HG02763 (cell line): Measurements from ENCODE around the gene KRTAP16-1.
"Not testable (repeated sequence)": the region's sequence is repeated elsewhere in the genome, so short reads cannot be mapped to it uniquely, and the experiment has no call there.

Experiments used
- ATAC-seq: cut with Tn5 transposase; IDR thresholded peaks from one replicate; pipeline ENCODE4 v1.9.1; 2021; ENCODE audit warnings: mild to moderate bottlenecking, moderate library complexity; ENCODE audit not compliant: unreplicated experiment

KRTAP16-1 gene, protein sequence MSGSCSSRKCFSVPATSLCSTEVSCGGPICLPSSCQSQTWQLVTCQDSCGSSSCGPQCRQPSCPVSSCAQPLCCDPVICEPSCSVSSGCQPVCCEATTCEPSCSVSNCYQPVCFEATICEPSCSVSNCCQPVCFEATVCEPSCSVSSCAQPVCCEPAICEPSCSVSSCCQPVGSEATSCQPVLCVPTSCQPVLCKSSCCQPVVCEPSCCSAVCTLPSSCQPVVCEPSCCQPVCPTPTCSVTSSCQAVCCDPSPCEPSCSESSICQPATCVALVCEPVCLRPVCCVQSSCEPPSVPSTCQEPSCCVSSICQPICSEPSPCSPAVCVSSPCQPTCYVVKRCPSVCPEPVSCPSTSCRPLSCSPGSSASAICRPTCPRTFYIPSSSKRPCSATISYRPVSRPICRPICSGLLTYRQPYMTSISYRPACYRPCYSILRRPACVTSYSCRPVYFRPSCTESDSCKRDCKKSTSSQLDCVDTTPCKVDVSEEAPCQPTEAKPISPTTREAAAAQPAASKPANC

DNA sequence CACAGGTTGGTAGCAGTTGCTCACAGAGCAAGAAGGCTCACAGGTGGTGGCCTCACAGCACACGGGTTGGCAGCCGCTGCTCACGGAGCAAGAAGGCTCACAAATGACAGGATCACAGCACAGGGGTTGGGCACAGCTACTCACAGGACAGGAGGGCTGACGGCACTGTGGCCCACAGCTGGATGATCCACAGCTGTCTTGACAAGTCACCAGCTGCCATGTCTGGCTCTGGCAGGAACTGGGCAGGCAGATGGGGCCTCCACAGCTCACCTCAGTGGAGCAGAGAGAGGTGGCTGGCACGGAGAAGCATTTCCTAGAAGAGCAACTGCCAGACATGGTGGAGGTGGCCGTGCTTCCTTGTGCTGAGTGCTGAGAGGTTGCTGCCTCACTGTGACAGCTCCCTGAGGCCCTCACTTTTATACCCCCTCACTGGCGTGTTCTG lies at the start of gene KRTAP16-1:
Gene KRTAP16-1 (minus strand): TSS at position 392 of the 442 bp plus-strand sequence. CDS start 56 bp downstream, at position 336.
- no peak for ATAC-seq

DNA sequence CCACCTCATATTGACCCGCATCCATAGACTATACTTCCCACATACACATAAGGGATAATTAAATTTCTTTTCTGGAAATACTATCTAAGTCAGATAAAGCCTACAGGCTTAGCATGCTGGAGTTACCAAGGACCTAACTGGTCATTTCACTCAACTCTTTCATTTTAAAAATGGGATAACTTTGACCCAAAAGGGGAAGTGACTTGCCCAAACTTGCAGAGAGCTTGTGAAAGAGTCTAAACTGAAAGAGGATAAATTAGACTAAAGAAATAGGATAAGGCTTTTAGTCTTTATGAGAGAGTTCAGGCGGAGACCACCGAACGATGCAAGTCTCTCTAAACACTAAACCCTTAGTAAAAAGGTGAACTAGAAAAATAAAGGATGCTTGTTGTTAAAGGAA lies 45.4 kb upstream of the KRTAP16-1 start:
- ATAC-seq = no peak

DNA sequence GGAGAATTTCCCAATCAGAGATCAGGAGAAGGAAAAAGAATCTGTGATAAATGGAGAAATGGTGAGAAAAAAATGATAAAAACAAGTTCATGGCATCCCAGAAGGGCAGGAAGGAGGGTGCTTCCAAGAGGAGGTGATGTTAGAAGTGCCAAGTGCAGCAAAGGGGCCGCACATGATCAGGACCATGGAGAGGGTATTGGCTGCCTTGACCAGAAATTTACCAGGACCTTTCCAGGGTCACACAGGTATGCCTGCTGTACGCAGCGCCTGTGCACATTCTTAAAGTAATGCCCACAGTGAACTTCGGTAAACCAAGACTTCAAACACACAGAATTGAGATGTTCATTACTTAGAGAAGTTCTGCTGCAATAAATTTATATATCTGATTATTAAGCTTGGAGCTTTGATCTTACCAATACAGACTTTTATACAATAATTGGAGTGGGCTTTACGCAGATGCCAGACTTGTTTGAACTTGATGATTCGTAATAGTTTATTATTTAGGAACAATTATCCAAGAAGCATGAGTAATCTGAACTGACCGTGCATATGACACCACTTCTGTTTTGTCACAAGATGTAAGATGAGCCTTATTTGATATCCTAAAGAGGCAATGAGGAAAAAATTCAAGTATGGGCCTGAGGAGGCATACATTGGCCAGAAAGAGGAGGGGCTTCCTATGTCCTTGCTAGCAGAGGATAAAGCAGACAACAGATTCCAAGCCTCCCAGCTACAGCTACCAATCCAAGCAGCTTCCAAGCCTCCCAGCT lies 43.7 kb upstream of the KRTAP16-1 start:
- no peak for ATAC-seq

DNA sequence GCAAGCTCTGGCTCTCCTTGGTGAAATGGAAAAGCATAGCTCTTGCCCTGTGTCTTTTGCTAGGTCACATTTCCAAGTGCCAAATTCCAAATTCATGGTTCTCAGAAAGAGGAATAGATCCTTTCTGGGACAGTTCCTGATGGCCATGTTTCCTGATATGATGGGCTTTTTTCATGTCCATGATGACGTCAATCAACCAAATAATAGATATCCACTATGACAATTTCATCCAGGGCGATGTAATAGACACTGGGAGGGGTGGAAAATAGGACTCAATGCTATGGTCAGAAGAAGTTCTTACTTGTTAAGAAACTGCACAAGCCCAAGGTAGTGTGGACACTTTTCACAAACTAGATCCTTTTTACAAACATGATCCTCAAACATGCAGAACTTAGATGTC lies 42.1 kb upstream of the KRTAP16-1 start:
- no peak for ATAC-seq

DNA sequence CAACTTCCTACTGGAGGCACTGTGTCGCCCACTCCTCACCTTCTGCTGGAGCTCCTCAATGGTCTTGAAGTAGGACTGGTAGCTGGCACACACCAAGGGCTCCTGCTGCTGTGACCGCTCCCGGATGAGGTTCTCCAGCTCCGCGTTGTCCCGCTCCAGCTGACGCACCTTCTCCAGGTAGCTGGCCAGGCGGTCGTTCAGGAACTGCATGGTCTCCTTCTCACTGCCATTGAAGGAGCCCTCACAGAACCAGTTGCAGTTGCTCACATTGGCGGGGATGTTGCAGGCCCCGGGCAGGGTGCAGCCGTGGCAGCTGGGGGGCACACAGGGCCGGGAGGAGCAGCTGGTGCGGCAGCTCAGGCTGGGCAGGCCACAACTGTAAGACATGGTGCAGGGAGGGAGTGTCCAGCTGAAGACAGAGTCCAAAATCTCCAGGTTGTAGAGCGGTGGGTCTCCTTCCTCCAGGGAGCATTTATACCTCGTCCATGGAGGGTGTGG lies 41.3 kb upstream of the KRTAP16-1 start, which contains the start of gene KRT33A:
Gene KRT33A (minus strand): TSS at position 448 of the 498 bp plus-strand sequence. CDS start 61 bp downstream, at position 387.
- ATAC-seq = not testable (repeated sequence)

DNA sequence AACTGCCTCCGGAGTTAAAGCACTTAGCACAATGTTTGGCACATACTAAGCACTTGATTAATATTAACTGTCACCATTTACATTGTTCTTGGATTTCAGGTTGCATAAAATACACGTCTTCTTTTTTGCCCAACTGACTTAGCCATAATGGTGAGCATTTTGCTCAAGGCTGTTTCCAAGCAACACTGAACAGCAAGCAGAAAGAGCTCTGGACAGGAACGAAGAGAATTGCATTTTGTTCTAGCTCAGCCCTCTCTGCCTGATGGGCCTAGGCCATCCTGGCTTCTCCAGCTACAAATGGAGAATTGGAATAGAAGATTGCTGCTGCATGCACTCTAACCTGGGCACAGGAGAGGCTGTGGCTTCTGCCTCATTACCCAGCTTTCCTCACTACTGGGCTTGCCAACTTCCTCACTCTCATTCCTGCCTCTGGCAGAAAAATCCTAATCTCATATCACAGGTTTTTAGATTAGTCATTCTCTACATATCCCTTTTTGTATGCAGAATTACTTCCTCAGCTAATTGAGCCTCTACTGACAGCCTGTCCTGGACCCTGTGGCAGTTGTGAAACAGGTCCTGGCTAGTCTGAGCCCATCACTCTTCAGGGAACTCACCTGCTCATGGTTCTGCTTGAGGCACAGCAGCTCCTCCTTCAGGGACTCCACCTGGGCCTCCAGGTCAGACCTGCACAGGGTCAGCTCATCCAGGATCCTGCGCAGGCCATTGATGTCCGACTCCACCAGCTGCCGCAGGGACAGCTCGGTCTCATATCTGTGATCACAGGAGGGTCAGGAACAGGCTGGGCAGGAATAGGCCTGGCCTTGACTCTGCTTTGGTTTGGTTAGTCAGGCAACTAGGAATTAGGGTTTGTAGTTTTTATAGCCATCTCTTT lies 39.0 kb upstream of the KRTAP16-1 start:
- no peak for ATAC-seq

DNA sequence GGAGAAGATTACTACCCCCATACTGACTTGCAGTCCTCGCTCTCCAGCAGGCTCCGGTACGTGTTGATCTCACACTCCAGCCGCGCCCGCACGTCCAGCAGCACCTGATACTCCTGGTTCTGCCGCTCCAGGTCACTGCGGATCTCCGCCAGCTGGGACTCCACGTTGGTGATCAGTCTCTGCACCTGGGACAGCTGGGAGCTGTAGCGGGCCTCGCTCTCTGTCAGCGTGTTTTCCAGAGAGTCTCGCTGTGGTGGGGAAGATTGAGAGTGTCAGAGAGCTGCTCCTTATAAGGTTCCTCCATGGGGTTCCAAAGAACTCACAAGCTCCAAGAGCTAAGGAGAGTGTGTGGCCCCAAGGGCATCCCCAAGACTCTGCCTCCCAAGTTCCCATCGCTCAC lies 37.3 kb upstream of the KRTAP16-1 start:
- ATAC-seq = not testable (repeated sequence)

DNA sequence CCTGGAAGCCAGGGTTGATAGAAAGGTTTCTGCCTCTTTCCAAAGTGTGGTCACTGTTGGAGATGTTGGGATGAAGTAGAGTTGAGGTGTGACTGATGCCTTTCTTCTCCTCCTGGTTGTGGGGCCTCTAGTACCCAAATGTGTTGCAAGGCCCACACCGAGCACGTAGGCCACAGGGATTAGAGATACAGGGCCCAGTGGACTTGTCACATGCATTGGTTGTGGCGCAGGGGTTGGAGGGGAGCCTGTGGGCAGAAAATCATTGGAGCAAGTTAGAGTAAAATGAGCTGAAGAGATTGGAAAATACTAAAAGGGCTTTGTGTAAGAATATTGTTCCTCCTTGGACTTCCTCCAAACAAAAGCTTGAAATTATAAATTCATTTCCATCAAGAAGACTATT lies 36.9 kb upstream of the KRTAP16-1 start:
- no peak for ATAC-seq

DNA sequence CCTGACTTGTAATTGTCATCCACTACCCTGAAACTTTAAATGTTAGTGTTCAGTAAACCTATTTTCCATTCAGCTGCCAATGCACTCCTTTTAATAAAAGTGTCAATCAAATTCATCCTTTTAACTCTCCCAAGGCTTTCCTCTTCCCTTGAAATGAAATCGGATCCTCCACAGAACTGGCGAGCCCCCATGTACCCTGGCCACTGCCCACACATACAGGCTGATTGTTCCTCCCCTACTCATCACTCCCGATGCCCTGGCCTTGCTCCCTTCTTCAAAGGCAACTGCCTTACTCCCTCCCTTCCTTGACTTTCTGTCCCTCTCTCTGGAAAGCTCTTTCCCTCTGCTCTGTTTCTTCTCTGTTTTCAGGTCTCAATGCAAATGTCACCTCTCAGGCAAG lies 33.9 kb upstream of the KRTAP16-1 start:
- no peak for ATAC-seq

DNA sequence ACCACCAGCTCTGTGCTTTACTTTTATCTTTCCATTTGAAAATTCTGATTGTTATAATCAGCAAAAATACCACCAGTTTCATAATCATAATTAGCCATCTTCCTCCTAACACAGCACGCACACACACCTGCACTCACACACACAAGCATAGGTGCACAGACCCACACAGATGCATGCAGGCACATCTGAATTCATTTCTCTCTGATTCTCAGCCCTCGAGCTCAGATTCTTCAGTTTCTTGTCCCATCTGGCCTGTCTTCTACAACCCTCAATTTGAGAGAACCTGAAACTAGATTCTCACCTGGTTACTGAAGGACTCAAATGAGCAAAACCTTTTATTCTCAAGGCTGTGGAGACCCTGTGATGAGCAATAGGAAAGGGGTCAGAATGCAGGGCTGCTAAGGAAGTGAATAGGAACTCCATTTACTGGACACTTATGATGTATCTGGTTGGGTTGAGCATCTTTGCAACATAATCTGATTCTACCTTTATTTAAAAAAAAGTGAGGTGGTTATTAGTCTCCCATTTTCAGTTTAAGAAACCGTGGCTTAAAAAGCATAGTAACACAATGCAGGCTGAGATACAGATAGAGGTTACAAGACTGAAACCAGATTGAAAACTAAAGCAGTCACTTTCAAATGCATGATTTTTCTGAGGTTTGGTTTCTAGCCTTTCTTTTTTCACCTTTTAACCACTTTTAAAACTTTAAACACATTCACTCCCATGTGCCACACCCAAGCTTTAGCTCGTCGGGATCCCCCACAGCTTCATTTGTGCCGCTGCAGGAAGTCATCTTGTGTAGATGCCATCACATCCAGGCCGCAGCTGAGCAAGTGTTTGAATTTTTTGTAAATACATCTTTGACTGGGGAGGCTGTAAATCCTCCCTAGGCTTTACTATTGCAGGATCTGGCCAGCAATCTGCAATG lies 32.1 kb upstream of the KRTAP16-1 start:
- no peak for ATAC-seq

DNA sequence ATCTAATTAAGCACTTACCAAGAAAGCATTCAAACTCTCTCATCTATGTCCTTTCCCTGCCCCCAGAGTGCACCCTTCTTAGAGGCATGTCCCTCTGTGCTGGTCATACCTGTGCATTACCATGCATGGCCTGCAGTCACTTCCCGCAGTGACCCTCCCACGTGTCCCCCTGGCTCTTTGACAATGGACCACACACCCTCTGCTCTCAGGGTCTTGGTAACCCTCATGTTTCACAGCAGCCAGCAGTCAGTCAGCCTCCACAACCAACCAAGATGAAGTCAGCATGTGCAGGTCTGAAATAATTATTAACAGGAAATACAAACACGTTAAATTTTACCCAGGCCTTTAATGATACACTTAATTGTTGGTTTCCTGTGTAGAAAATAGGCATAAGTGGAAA lies 31.4 kb upstream of the KRTAP16-1 start:
- ATAC-seq = no peak

DNA sequence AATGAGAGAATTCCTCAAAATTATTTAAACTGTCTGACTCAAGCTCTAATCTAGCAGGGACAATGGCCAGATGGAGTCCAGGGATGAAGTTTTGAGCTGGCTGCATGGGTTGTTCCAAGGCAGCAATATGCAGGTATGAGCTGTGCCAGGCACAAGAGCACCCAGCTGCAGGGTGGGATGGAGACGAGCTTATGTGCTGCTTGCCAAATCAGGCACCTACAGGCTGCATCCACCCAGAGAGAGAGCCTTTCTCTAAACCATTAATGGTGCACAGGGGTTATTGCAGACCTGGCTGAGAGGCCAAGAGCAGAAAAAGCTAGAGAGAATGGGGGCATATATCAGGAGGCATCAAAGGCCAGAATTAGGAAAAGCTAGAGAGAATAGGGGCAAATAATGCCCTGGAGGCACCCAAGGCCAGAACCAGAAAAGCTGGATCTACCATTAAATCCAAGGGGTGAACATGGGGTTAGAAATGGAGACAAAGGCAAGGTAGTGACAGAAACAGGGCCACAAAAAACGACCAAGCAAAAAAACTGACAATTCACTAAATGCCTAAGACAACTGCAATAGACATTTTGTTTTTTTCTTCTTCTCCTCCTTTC lies 30.6 kb upstream of the KRTAP16-1 start:
- ATAC-seq = no peak

DNA sequence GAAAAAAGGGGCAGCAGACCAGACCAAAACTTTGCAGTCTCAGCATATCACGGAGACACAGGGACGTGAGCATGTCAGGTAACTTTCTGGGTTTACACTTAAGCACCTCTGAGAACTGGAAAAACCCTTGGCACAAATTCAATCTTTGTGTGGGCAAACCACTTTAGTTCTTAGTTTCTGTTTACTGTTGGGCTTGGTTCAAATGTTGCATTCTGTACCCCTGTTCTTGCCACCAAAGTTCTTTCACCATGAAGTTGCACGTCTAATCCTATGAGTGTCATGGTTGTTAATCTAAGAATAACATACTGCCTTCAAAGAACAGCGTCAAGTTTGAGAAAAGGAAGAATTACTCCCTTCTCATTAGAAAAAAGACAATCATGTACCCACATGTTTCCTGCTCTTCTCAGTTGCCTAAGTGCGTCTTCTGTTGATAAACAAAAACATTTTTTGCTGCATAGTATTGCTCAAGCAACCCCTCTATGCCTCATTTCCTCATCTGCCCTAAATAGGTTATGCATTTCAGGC lies 29.9 kb upstream of the KRTAP16-1 start:
- ATAC-seq = peak; percentile 52

DNA sequence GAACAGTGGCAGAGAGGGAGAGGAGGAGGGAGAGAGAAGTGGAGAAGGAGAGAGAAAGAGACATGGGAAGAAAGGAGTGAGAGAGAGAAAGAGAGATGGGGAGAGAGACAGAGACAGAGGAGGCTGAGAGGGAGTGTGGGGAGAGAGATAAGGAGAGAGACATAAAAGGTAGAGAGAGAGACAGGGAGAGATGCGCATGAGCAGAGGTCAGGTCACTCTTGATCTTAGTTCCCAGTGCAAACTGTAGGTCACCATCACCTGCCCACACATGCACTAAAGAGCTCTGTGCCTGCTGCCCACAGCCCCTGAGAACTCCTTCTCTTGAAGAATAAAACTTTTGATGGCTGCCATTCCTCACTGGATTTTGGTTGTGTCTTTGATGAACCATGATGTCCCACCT lies 26.6 kb upstream of the KRTAP16-1 start:
- ATAC-seq = no peak

DNA sequence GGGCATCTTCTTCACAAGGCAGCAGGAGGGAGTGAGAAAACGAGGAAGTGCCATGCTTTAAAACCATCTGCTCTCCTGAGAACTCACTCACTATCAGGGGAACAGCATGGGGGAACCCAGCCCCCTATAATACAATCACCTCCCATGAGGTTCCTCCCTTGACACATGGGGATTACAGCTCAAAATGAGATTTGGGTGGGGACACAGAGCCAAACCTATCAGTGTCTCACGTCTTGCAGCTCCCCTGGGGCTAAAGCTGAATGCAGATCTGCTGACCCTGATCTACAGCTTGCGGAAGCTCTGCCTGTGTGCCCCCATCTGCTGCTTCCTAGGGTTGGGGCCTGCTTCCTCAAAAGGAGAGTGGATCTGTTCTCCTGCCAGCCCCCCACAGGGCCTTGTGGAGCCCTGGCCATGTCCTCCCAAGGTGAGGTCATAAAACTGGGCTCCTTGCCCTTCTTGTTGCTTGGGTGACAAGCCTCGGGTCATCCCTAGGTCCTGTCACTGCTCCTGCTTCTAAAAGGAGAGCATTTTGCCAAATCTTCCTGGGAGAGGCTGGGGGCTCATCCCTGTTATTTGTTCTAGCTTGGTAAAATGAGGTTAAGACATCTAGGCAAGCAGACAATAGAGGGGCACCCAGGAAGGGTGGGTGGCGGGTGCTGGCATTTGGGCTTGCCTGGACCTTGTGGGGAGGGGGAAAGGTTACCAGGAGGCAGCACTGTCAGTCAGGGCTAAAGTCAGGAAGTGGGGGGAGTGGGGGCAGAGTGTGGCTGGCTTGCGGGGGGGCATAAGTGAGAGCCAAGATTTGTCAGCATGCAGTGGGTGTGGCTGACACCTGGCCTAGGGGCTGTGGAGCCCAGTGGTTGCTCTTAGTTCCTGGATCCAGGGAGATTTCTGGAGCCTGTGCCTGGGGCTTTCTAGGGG lies 25.5 kb upstream of the KRTAP16-1 start:
- no peak for ATAC-seq

DNA sequence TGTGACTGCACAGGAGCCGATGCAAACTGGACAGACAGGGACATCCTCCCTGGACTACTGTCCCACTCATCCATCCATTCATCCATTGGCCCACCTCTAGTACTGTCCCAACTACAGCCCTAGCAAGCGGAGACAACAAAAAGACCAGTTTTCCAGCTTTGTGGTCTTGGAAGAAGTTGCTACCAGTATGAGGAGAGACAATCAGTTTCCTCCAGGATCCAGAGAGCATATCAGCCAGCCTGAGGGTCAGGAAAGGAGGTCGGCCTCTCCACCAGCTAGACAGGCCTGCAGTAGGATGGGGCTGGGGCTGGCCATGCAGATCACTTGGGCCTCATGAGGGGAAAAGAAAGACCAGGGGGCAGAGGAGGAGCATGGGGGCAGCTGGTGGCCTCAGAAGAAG lies 24.7 kb upstream of the KRTAP16-1 start:
- no peak for ATAC-seq

DNA sequence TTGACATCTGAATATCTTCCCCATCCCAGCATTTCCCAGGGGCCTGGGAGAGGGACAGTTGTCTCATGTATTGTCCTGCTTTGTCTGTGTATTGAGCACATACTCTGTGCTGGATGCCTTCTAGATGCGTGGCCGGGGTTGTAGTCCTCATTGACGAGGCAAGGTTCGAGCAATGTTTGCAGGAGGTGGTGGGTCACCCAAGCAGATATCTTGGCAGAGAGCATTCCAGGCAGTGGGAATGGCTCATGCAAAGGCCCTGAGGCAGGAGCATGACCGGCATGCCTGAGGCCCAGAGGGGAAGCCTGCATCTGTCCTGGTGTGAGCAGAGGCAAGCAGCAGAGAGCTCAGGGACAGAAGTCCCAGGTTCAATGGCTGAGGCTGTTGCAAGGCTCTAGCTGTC lies 24.0 kb upstream of the KRTAP16-1 start:
- ATAC-seq = no peak

DNA sequence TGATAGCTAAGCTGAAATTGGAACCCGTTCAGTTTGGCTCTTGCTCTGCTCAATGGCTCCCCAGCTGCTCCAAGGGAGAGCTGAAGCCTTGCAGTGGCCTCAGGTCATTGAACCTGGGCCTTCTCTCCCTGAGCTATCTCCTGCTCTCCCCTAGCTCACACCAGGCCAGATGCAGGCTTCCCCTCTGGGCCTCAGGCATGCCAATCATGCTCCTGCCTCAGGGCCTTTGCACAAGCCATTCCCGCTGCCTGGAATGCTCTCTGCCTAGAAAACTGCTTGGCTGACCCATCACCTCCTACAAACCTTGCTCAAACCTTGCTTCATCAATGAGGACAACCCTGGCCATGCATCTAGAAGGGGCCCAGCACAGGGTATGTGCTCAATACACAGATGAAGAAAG lies 23.1 kb upstream of the KRTAP16-1 start:
- no peak for ATAC-seq
